ENCODE results near the gene ICAM5. TPM values are rescaled to one million over a fixed set of nuclear protein-coding genes. Genes with fewer than 3 reads are reported as not detected.

The ICAM5 gene
- total RNA-seq, 1 experiment from 2014 or later = 0.61 TPM

GRCh38 chr19:10259162-10259905, 30.4 kb upstream of the ICAM5 start:
- no peaks in the 10 kb centered on the region for H3K9me3 Mint-ChIP-seq (ENCODE audit: low read depth, unreplicated experiment)
- H3K4me3 Mint-ChIP-seq (ENCODE audit: low read depth, unreplicated experiment) = no peak overlapping the region
- H3K27me3 Mint-ChIP-seq (ENCODE audit: unreplicated experiment) = no peaks in the 10 kb centered on the region
- H3K36me3 Mint-ChIP-seq (ENCODE audit: insufficient read depth, unreplicated experiment) = peaks cover 9% of the 10 kb centered on the region
- H3K4me1 Mint-ChIP-seq (ENCODE audit: low read depth, unreplicated experiment) = no peaks in the 10 kb centered on the region
- peak; percentile 87 for DNase-seq
- H3K27ac Mint-ChIP-seq (ENCODE audit: unreplicated experiment) = no peak overlapping the region
- TF ChIP-seq CTCF (IDR thresholded peaks at IDR 0.05; ENCODE audit: unreplicated experiment) = peak; percentile 57
- CTCF ChIA-PET = interaction anchor here (0.6 to 3.9 kb wide), 16 partner anchors 11 to 163 kb away, joined by 3 to 52 read pairs (median 4); partner anchors contain the start of genes CDC37, ICAM1 and TYK2
- no TSS peak for BruUV-seq (replicated peaks)
- intact Hi-C loops (cut with micrococcal nuclease; ENCODE audit: unreplicated experiment) = no loop called here

- BruUV-seq (replicated peaks) = no TSS peak
- DNase-seq = peak; percentile 67
Measured at GRCh38 chr19:10260141-10260584, 29.6 kb upstream of the ICAM5 start.

GRCh38 chr19:10262771-10263170, 27.0 kb upstream of the ICAM5 start:
- BruUV-seq (replicated peaks) = no TSS peak
- Mint-ChIP-seq H3K27ac (ENCODE audit: unreplicated experiment) (no peak overlapping the region), H3K27me3 (ENCODE audit: unreplicated experiment) (no peaks in the 10 kb centered on the region), H3K4me1 (ENCODE audit: low read depth, unreplicated experiment) (peaks cover 8% of the 10 kb centered on the region), H3K36me3 (ENCODE audit: insufficient read depth, unreplicated experiment) (peaks cover 9% of the 10 kb centered on the region), H3K4me3 (ENCODE audit: low read depth, unreplicated experiment) (no peak overlapping the region), H3K9me3 (ENCODE audit: low read depth, unreplicated experiment) (no peaks in the 10 kb centered on the region)
- CTCF ChIA-PET = no interaction called here
- no peak for TF ChIP-seq CTCF (IDR thresholded peaks at IDR 0.05; ENCODE audit: unreplicated experiment)
- intact Hi-C loops (cut with micrococcal nuclease; ENCODE audit: unreplicated experiment) = no loop called here
- no peak for DNase-seq

More at GRCh38 chr19:10260141-10260584, 29.6 kb upstream of the ICAM5 start:
- Mint-ChIP-seq H3K4me1 (ENCODE audit: low read depth, unreplicated experiment) (no peaks in the 10 kb centered on the region), H3K27ac (ENCODE audit: unreplicated experiment) (peak overlapping the region; percentile 88), H3K9me3 (ENCODE audit: low read depth, unreplicated experiment) (no peaks in the 10 kb centered on the region), H3K27me3 (ENCODE audit: unreplicated experiment) (no peaks in the 10 kb centered on the region), H3K36me3 (ENCODE audit: insufficient read depth, unreplicated experiment) (peaks cover 9% of the 10 kb centered on the region), H3K4me3 (ENCODE audit: low read depth, unreplicated experiment) (peak overlapping the region; percentile 34)
- TF ChIP-seq CTCF (IDR thresholded peaks at IDR 0.05; ENCODE audit: unreplicated experiment) = no peak
- CTCF ChIA-PET = interaction anchor here (0.7 to 3.9 kb wide), 8 partner anchors 10 to 143 kb away, joined by 3 to 52 read pairs (median 8); partner anchors contain the start of genes CDC37, ICAM1 and TYK2
- intact Hi-C loops (cut with micrococcal nuclease; ENCODE audit: unreplicated experiment) = loop anchor here (2.0 kb wide), 1 partner anchor 129 kb away; no protein-coding TSS in a partner anchor

- no peak for TF ChIP-seq CTCF (IDR thresholded peaks at IDR 0.05; ENCODE audit: unreplicated experiment)
- peak overlapping the region; percentile 33 for H3K27ac Mint-ChIP-seq (ENCODE audit: unreplicated experiment)
- CTCF ChIA-PET = interaction anchor here (1.1 kb wide), 1 partner anchor 122 kb away, joined by 3 read pairs; no protein-coding TSS in a partner anchor
- intact Hi-C loops (cut with micrococcal nuclease; ENCODE audit: unreplicated experiment) = no loop called here
- H3K36me3 Mint-ChIP-seq (ENCODE audit: insufficient read depth, unreplicated experiment) = peaks cover 29% of the 10 kb centered on the region
- H3K27me3 Mint-ChIP-seq (ENCODE audit: unreplicated experiment) = no peaks in the 10 kb centered on the region
- peaks cover 8% of the 10 kb centered on the region for H3K4me1 Mint-ChIP-seq (ENCODE audit: low read depth, unreplicated experiment)
- H3K4me3 Mint-ChIP-seq (ENCODE audit: low read depth, unreplicated experiment) = no peak overlapping the region
- no peaks in the 10 kb centered on the region for H3K9me3 Mint-ChIP-seq (ENCODE audit: low read depth, unreplicated experiment)
- BruUV-seq (replicated peaks) = no TSS peak
- no peak for DNase-seq
Measured at GRCh38 chr19:10266706-10267105, 23.0 kb upstream of the ICAM5 start.

Measured in Calu3 (cell line).